HG02588 (cell line): Measurements from ENCODE around the gene TRPM3.

Experiments used
- ATAC-seq: cut with Tn5 transposase; IDR thresholded peaks from one replicate; pipeline ENCODE4 v1.9.1; 2021; ENCODE audit warnings: mild to moderate bottlenecking, moderate library complexity; ENCODE audit not compliant: unreplicated experiment

Gene TRPM3

GRCh38 chr9:71098801-71099200 is 22.6 kb downstream of the TRPM3 start:
- ATAC-seq = no peak

- ATAC-seq = no peak
Measured at GRCh38 chr9:71097671-71098070, 23.8 kb downstream of the TRPM3 start.

- ATAC-seq = no peak
Measured at GRCh38 chr9:71096421-71097108, 24.9 kb downstream of the TRPM3 start.

- no peak for ATAC-seq
Measured at GRCh38 chr9:71094708-71095251, 26.6 kb downstream of the TRPM3 start.

- no peak for ATAC-seq
Measured at GRCh38 chr9:71090896-71091295, 30.5 kb downstream of the TRPM3 start.

GRCh38 chr9:71079451-71079850 is 42.0 kb downstream of the TRPM3 start:
- no peak for ATAC-seq

GRCh38 chr9:71076096-71076495 is 45.3 kb downstream of the TRPM3 start:
- no peak for ATAC-seq

- ATAC-seq = no peak
Measured at GRCh38 chr9:71073494-71073893, 47.9 kb downstream of the TRPM3 start.

GRCh38 chr9:71072587-71072986 is 48.8 kb downstream of the TRPM3 start:
- ATAC-seq = no peak

- no peak for ATAC-seq
Measured at GRCh38 chr9:71071633-71072032, 49.8 kb downstream of the TRPM3 start.

GRCh38 chr9:71058660-71059059 is 62.8 kb downstream of the TRPM3 start:
- ATAC-seq = no peak

- no peak for ATAC-seq
Measured at GRCh38 chr9:71052287-71052686, 69.1 kb downstream of the TRPM3 start.

GRCh38 chr9:71048280-71048679 is 73.1 kb downstream of the TRPM3 start:
- no peak for ATAC-seq

GRCh38 chr9:71042448-71042990 is 78.9 kb downstream of the TRPM3 start:
- no peak for ATAC-seq

GRCh38 chr9:71037521-71037920 is 83.9 kb downstream of the TRPM3 start:
- ATAC-seq = no peak

- ATAC-seq = no peak
Measured at GRCh38 chr9:71036501-71036900, 84.9 kb downstream of the TRPM3 start.

GRCh38 chr9:71032779-71033178 is 88.6 kb downstream of the TRPM3 start:
- no peak for ATAC-seq

GRCh38 chr9:71025728-71026127 is 95.7 kb downstream of the TRPM3 start:
- ATAC-seq = no peak

- no peak for ATAC-seq
Measured at GRCh38 chr9:71025201-71025600, 96.2 kb downstream of the TRPM3 start.

GRCh38 chr9:71010258-71010657 is 111.2 kb downstream of the TRPM3 start:
- ATAC-seq = no peak

- no peak for ATAC-seq
Measured at GRCh38 chr9:71005456-71005855, 116.0 kb downstream of the TRPM3 start.

GRCh38 chr9:71004196-71004595 is 117.2 kb downstream of the TRPM3 start:
- ATAC-seq = no peak

- ATAC-seq = no peak
Measured at GRCh38 chr9:71003346-71003745, 118.1 kb downstream of the TRPM3 start.
